HG02763 (cell line): ENCODE data around the gene DNAJC21.
"Not testable (repeated sequence)": the region's sequence is repeated elsewhere in the genome, so short reads cannot be mapped to it uniquely, and the experiment has no call there.

Experiments
- ATAC-seq: cut with Tn5 transposase; IDR thresholded peaks from one replicate; pipeline ENCODE4 v1.9.1; 2021; ENCODE audit warnings: mild to moderate bottlenecking, moderate library complexity; ENCODE audit not compliant: unreplicated experiment

Gene DNAJC21

GRCh38 chr5:34923256-34923655 is 6.1 kb upstream of the DNAJC21 start:
- not testable (repeated sequence) for ATAC-seq

GRCh38 chr5:34923694-34924461 is 5.5 kb upstream of the DNAJC21 start:
- peak; percentile 54 for ATAC-seq

- no peak for ATAC-seq
Measured at GRCh38 chr5:34924462-34924765, 4.9 kb upstream of the DNAJC21 start.

- ATAC-seq: no peak
Measured at GRCh38 chr5:34926318-34926888, 3.0 kb upstream of the DNAJC21 start.

GRCh38 chr5:34927785-34928184 is 1.6 kb upstream of the DNAJC21 start:
- ATAC-seq: no peak

- ATAC-seq: no peak
Measured at GRCh38 chr5:34928267-34928666, 1.1 kb upstream of the DNAJC21 start.

- ATAC-seq: peak; percentile 71
Measured at GRCh38 chr5:34929720-34930461, 532 bp downstream of the DNAJC21 start.

- no peak for ATAC-seq
Measured at GRCh38 chr5:34930462-34930844, 1.1 kb downstream of the DNAJC21 start.

GRCh38 chr5:34930870-34931269 is 1.5 kb downstream of the DNAJC21 start:
- ATAC-seq: no peak

DNA sequence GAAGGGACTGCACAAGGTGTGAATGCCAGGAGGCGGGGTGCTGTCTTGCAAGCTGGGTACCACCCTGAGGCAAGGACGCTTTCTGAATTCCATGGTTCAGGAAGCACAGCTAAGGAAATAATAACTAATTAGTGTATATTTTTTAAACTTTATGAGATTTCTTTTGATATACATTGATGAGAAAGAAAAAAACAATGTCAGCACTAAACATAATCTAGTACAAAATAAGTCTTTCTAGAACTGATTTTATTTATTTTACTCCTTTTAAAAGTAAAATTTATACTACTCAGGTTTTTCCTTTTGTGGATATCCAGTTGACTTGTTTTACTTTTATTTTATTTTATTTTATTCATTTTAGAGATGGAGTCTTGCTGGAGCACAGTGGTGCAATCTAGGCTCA is 3.6 kb downstream of the DNAJC21 start:
- no peak for ATAC-seq

GRCh38 chr5:34941936-34942335 is 12.6 kb downstream of the DNAJC21 start:
- no peak for ATAC-seq

DNA sequence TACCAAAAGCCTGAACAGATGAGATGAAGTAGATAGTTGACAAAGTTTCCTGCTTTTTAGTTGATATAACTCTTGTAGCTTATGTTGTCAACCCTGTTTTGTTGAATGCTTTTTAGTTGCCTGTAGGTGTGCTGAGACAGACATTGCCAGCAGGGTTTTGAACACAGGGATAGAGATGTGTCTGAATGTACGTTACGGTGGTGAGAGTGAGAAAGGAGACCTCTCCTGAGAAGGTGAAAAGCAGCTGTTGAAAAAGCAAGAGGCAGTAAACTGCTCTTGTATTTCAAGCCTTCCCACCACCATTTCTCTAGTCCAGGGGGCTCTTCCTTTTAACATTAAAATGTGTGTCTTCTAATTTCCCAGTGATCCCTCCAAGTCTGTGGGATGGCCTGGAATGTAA is 14.7 kb downstream of the DNAJC21 start:
- ATAC-seq: no peak

- no peak for ATAC-seq
Measured at GRCh38 chr5:34944460-34945047, 15.2 kb downstream of the DNAJC21 start.

GRCh38 chr5:34957321-34957720 is 28.0 kb downstream of the DNAJC21 start:
- ATAC-seq: no peak

DNA sequence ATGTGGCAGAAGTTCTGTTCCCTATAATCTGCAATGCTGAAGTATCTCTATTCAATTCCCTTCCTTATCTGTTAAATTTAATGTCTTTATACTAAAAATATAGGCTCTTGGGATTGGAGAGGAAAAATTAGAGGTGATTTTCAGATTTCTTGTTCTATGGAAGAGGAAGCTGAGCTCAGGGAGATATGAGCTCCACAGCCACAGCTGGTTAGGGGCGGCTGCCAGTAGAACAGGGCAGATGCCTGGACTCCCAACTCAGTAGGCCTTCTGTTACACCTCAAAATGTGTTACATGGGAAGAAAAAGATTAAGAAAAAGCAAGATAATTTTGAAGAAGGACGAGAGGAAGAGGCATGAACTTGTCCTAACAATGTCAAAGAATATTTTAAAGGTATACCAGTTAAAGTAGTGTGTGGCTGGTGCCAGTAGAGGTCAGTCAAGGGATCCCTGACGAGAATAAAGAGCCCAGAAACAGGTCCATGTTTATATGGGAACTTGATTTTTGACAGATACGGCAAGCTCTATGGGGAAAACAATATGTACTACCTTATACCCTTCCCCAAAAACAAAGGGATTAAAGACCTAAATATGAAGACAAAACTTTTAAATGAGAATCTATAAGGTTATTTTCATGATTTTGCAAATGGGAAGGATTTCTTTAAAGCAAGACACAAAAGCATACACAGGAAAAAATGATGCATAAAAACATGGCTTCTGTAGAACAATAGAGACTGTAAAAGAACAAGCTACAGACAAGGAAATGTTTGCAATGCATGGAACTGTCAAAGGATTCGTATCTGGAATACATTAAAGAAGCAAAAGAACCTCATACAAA is 28.7 kb downstream of the DNAJC21 start:
- ATAC-seq: peak; percentile 35

- peak; percentile 94 for ATAC-seq
Measured at GRCh38 chr5:34959323-34959722, 30.0 kb downstream of the DNAJC21 start.

DNA sequence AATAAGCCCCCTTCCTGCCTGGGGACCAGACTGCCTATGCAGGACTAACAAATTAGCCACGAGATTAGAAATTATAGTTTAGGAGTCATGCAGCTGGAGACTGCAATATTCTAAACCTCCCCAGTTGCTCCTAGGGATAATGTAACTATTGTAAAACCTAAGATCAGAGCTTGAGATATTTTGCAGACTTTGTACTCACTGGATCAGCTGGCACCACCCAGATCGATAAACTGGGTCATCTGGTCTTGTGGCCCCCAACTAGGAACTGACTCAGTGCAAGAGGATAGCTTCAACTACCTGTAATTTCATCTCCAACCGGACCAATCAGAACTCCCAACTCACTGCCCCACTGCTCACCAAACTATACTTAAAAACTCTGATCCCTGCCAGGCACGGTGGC is 38.2 kb downstream of the DNAJC21 start:
- ATAC-seq: no peak

GRCh38 chr5:34968258-34968657 is 38.9 kb downstream of the DNAJC21 start:
- ATAC-seq: no peak

- ATAC-seq: no peak
Measured at GRCh38 chr5:34970552-34970951, 41.2 kb downstream of the DNAJC21 start.

GRCh38 chr5:34971655-34972054 is 42.3 kb downstream of the DNAJC21 start:
- ATAC-seq: not testable (repeated sequence)

- no peak for ATAC-seq
Measured at GRCh38 chr5:34976347-34976746, 47.0 kb downstream of the DNAJC21 start.
